GM18517 (cell line): ENCODE data around the gene AAR2.

Experiments used
- ATAC-seq: cut with Tn5 transposase; IDR thresholded peaks from one replicate; pipeline ENCODE4 v1.9.1; 2021; ENCODE audit warnings: mild to moderate bottlenecking, moderate library complexity; ENCODE audit not compliant: unreplicated experiment

AAR2 gene

DNA sequence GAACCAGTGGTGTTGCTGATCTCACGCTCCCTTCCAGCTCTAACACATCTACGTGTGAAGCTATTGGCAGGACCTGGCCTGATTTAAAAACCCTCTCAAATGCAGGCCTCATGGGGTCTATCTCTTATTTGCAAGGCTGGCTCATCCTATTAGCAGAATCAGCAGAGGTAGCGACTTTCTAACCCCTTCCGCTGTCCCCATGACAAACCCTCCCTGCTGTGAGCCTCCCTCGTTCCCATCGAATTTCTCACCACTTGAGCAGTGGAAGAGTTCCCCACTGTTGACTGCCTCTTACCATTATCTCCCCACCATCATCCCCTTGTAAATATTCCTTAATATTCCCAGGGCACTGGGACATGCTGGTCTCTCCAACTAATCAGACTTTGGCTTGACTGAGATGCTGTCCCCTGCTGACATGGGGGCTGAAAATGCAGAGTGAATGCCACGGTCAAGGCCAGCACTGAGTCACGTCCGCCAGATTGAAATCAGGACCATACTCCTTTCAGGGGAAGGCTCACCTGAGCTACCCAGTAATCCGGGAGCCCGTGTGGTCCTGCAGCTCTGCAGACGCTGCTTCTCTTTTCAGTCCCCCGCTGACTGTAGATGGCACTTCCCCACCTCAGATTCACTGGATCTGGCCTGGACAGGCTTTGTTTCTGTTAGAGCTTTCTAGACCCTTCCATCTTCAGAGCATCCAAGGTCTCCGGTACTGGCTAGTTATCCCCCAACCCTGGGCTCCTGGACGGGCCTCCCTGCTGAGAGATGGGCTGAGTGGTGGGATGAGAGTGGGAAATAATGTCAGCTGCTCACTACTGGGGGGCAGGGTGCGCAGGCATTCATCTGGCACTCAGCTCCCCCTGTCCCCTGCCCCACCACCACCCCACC lies 23.1 kb downstream of the AAR2 start:
- no peak for ATAC-seq

GRCh38 chr20:36260316-36260715 lies 24.0 kb downstream of the AAR2 start:
- ATAC-seq: no peak

DNA sequence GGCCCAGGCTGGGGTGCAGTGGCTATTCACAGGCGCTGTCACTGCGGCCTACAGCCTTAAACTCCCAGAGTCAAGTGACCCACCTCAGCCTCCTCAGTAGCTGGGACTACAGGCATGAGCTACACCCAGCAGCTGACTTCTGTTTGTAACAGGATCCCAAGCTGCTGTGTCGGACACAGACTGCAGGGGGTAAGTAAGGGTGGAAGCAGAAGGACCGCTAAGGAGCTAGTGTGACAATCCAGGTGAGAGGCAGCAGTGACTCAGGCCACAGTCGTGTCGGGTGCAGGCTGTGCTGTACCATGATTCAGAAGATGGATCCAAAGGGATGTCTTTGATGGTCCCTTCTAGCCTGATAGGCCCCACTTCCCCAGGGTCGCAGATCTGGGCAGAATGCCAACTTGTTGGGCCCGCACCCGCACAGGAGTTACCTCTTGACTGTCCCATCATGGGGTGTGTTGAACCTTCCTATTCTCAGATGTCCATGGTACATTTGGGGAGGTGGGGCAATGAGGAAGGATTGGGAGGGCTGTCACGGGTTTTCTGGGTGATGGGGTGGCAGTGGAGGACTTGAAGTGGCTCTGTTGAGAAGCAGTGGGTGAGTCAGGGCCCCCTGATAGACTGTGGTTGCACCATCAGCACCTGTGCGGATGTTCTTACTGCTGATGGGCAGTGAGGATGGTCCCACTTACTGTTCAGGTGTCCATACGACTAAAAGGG lies 25.3 kb downstream of the AAR2 start:
- ATAC-seq: no peak

GRCh38 chr20:36262440-36262839 lies 26.2 kb downstream of the AAR2 start:
- ATAC-seq: no peak

GRCh38 chr20:36264426-36265246 lies 28.4 kb downstream of the AAR2 start:
- ATAC-seq: no peak

DNA sequence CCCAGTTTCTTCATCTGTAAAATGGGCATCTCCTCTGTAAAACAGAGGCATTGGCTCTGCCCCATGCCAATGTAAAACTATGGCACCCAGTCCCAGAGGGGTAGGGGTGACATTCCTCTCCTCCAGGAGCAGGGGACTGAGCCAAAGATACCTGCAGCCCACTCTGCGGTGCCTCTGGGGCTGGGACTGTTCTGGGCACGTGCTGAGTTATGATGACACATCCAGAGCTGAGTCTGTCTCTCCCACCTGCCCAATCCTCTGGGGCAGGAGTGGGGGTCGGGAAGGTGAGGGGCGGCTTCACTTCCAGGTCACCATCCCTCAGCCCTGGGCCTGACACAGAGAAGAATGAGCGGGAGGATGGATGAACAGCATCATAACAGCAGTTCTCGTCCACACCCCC lies 29.9 kb downstream of the AAR2 start:
- ATAC-seq: no peak

GRCh38 chr20:36267605-36268381 lies 31.5 kb downstream of the AAR2 start:
- no peak for ATAC-seq

DNA sequence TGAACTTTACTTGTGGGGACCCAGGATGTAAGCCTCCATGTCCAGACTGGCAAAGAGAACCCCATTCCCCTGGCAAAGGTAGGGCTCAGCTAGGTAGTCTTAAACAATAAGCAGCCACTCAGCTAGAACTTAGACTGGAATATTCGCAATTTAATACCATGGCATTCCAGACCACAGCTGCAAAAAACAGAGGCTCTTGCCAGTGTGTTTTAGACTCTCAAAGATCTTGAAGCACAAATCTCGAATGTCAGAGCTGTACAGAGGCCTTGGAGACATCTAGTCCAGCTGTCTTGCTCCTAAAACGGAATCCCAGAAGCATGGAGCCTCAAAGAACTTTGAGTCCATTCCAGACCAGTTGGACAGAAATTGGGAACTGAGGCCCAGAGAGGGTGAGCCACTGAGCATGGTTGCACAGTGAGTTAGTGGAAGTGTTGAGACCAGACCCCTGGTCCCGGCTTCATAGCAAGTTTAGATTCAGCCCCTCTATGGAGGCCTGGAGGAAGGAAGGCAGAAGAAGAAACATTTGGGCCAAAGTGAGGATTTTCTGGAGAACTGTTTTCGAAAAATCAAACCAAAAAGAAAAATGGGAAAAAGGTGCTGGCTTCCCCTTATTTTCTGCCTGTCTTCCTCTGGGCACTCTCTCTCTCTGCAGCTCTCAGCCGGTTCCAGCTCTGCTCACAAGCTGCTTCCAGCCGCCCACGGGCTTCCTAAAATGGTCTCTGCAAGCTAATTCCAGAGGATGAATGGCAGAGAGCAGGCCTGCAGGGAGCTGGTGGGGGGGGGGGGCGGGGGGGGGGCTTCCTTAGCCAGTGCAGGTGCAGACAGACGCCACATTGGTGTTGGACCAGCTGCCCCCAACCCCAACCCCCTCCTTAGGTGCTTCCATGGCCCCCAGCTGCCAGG lies 32.4 kb downstream of the AAR2 start:
- no peak for ATAC-seq

GRCh38 chr20:36269507-36269906 lies 33.2 kb downstream of the AAR2 start:
- no peak for ATAC-seq

DNA sequence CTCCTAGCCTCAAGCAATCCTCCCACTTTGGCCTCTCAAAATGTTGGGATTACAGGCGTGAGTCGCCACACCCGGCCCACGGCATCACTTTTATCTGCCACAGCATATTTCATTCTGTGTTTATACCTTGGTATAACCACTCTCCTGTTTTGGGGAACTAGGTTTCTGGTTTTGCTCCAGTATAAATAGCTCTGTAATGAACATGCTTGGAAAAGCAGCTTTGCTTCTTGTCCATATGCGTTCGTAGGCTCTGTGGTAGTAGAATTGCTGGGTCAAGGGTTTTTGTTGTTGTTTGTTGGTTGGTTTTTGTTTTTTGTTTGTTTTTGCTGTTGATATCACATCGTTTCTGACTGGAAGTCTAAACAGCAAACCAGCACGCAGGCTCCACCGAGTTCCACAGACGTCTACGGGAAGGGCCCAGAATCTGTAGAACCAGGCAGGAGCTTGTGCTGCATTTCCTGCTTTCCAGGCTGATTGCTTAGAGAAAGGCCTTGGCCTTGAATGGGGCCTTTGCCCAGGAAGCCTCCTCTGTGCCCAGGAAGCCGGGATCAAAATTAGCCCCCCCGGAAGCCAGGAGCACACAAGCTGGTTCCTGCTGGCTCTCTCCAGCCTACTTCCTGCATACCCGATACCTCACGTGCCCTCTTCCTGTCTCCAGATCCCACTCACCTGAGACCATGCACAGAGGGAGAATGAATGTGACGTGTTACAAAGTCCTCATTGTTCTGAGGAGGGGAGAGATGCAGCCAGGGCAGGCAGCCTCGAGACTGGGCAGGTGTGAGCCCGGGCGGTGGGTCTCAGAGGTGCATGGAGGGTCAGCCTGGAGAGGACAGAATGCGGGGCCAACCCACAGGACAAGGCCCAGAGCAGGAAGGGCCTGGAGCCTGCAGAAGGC lies 34.7 kb downstream of the AAR2 start:
- ATAC-seq: no peak

GRCh38 chr20:36271639-36272546 lies 35.6 kb downstream of the AAR2 start:
- ATAC-seq: no peak

DNA sequence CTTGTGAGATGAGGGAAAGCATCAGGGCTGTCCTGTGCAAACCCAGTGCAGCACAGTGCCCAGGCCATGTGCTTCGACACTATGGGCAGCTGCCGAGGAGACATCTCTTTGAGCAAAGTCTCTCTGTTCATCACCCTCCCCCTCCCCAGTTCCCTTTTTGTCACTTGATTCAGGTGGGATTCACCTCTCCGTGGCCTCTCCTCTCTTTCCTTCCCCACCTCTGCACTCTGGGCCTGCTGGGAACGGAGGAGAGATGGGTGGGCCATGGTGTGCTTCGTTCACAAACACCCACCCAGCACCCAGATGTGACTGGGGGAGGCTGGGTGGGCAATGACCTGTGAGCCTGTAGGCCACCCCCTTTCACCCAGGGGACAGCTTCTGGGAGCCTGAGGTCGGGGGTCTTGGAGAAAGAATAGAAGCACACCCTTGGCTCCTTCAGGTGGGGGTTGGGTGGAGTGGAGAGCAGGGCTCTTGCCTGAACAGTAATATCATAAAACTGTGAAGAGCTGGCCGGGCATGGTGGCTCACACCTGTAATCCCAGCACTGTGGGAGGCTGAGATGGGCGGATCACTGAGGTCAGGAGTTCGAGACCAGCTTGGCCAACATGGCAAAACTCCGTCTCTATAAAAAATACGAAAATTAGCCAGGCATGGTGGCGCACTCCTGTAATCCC lies 36.4 kb downstream of the AAR2 start:
- no peak for ATAC-seq

- no peak for ATAC-seq
Measured at GRCh38 chr20:36273414-36274180, 37.3 kb downstream of the AAR2 start.

DNA sequence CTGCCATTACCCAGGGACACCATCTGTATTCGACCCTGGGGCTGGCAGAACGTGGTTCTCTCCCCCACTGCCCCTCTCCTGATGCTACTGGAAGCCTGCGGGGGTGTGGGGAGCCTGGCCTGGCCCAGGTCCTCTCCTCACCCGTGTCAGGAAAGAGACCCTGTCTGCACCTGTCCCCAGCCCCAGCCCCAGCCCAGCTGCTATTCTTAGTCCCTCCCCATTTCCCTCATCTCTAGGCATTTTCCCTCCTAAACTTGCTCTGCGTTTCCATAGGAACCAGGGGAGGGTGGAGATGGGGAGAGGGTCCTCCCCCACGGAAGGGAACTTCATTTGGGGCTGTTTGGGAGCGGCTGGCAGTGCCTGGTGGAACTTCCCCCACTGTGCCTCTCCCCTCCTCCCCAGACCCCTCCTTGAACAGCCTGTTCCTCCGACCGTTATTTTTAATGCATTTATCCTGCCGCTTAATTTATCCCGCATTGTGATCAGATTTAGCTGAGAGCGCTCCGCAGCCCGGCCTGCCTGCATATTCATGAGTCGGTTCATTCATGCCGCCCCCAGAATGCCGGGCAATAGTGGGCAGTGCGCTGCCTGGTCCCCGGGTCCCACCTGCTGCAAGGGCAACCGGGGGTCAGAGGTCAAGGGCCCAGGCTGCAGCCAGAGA lies 38.0 kb downstream of the AAR2 start:
- ATAC-seq: no peak

GRCh38 chr20:36275011-36275410 lies 38.7 kb downstream of the AAR2 start:
- ATAC-seq: no peak
